ENCODE results near the gene TTLL8.

- TF ChIP-seq CTCF (conservative IDR thresholded peaks at IDR 0.05 in 1 of 2, IDR thresholded peaks at IDR 0.05 in 1 of 2; ENCODE audit: low read depth in 1 of 2, low read length in 2 of 2) (no peak), EZH2 (IDR thresholded peaks at IDR 0.05; ENCODE audit: low read length, missing control alignments) (no peak)
Measured at GRCh38 chr22:50074056-50074455, 16.0 kb upstream of the TTLL8 start.

Measured in fibroblast of lung (primary cell).